ENCODE results near the gene ZNF846.

DNA sequence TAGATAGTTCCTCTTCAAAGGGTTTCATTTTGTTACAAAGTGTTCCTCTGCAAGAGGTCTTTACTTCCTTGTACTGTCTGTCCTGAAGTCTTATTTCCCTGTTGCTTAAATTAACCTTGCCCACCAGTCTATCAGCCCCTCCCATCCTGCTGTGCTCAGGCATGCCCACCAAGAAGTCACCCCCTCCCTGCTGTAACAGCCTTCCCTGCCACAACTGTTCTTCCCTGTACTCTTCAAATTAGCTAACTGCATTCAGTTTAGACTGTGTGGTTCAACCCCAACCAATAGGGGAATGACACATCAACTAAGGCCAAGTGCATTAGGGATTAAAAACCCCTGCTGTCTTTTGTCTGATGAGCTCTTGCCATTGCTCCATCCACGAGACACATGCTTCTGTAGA, 59.2 kb downstream of the ZNF846 start:
- TF ChIP-seq, protein P1, sequence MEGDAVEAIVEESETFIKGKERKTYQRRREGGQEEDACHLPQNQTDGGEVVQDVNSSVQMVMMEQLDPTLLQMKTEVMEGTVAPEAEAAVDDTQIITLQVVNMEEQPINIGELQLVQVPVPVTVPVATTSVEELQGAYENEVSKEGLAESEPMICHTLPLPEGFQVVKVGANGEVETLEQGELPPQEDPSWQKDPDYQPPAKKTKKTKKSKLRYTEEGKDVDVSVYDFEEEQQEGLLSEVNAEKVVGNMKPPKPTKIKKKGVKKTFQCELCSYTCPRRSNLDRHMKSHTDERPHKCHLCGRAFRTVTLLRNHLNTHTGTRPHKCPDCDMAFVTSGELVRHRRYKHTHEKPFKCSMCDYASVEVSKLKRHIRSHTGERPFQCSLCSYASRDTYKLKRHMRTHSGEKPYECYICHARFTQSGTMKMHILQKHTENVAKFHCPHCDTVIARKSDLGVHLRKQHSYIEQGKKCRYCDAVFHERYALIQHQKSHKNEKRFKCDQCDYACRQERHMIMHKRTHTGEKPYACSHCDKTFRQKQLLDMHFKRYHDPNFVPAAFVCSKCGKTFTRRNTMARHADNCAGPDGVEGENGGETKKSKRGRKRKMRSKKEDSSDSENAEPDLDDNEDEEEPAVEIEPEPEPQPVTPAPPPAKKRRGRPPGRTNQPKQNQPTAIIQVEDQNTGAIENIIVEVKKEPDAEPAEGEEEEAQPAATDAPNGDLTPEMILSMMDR (optimal IDR thresholded peaks at IDR 0.05 in 1 of 3, IDR thresholded peaks at IDR 0.05 in 1 of 3, conservative IDR thresholded peaks at IDR 0.05 in 1 of 3; ENCODE audit: extremely low read depth in 1 of 3, insufficient read depth in 2 of 3, low read length in 3 of 3), result no peak
- TF ChIP-seq EZH2 (IDR thresholded peaks at IDR 0.05; ENCODE audit: low read length), result no peak
